ENCODE data around the gene MIS18BP1.

- no peak for TF ChIP-seq CTCF (IDR thresholded peaks at IDR 0.05)
- no peak for TF ChIP-seq POLR2A (IDR thresholded peaks at IDR 0.05)
These were observed 1.1 kb downstream of the MIS18BP1 start for GRCh38 chr14:45251912-45252311.
